Prostate gland (tissue), 2 donors: ENCODE results near the gene UBR2. TPM values are rescaled to one million over a fixed set of nuclear protein-coding genes. Genes with fewer than 3 reads are reported as not detected.
"Not testable (repeated sequence)": the region's sequence is repeated elsewhere in the genome, so short reads cannot be mapped to it uniquely, and the experiment has no call there.

Experiments used
- DNase-seq: peaks from one replicate; pipeline ENCODE4 v3.0.0-alpha.2; 2019; ENCODE audit warnings: low spot score
- H3K27ac ChIP-seq, 2 donors: fragments of 200-600 bp; sonication (generic); 2 replicates each; pipeline ENCODE4 v1.5.1; 2017 to 2019
- H3K27me3 ChIP-seq: fragments of 200-600 bp; sonication (generic); replicated peaks from 2 replicates; pipeline ENCODE4 v1.5.1; 2019; ENCODE audit not compliant: insufficient read depth
- H3K36me3 ChIP-seq, 2 donors: fragments of 200-600 bp; sonication (generic); 1 replicate in 1 of 2; 2 replicates in 1 of 2; pipeline versions ENCODE4 v1.5.1 to v1.8.1; 2017 to 2019
- H3K4me1 ChIP-seq: fragments of 200-600 bp; sonication (generic); replicated peaks from 2 replicates; pipeline ENCODE4 v1.5.1; 2019
- H3K4me3 ChIP-seq, 2 donors: fragments of 200-600 bp; sonication (generic); 2 replicates each; pipeline ENCODE4 v1.5.1; 2017 to 2019
- H3K9me3 ChIP-seq: fragments of 200-600 bp; sonication (generic); 2 replicates; pipeline ENCODE4 v1.5.1; 2017
- POLR2A ChIP-seq: fragments of 450-650 bp; IDR thresholded peaks from one replicate; pipeline ENCODE4 v1.6.1; 2016; ENCODE audit warnings: antibody characterized with exemption, mild to moderate bottlenecking
- POLR2AphosphoS5 ChIP-seq: sonication (generic); formaldehyde crosslinking; IDR thresholded peaks from one replicate; pipeline ENCODE4 v1.6.1; 2017; ENCODE audit warnings: antibody characterized with exemption
- WGBS: methylation state at CpG from one replicate; pipeline ENCODE4 v1.1.5; 2018; 5-methylcytosine and 5-hydroxymethylcytosine counted together
- intact Hi-C: fragments of 100-400 bp; cut with DNase I; formaldehyde crosslinking; loops from one replicate; pipeline ENCODE4 v1.14.2; 2022
- total RNA-seq, 2 donors: library from RNA; depleted of rRNA; stranded (reverse); fragments of >200 nt; gene quantifications; one replicate each; pipeline ENCODE4 v1.1.0, GENCODE V29; 2016
- TF ChIP-seq, protein P1 (sequence below), 4 experiments: fragments of 200-600 bp in 2 of 4; fragments of 450-650 bp in 2 of 4; sonication (generic) in 2 of 4; IDR thresholded peaks; 1 replicate in 3 of 4; 2 replicates in 1 of 4; pipeline ENCODE4 v1.5.1; 2016 to 2019; ENCODE audit warnings: antibody characterized with exemption in 4 of 4, mild to moderate bottlenecking in 2 of 4, moderate library complexity in 2 of 4

The UBR2 gene
- total RNA-seq, 2 donors from 2014 or later, result 24.2 to 25.6 TPM

DNA sequence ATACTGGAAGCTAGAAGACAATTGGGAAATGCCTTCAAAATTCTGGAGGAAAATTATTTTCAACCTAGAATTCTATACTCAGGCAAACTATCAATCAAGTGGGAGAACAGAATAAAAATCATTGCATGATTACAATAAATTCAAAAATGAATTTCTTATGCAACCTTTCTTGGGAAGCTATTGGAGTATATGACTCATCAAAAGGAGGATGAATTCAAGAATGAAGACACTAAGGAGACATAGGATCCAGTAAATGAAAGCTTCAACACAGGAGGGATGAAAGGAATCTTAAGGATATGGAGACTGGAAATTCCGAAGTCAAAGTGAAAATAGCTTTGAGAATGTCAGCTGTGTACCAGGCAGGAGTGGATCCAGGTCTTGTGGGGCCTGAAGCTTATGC, 12.6 kb upstream of the UBR2 start:
- no peaks in the 10 kb centered on the region for H3K36me3 ChIP-seq
- intact Hi-C loops, result no loop called here
- no peaks in the 10 kb centered on the region for H3K27me3 ChIP-seq
- TF ChIP-seq, protein P1, sequence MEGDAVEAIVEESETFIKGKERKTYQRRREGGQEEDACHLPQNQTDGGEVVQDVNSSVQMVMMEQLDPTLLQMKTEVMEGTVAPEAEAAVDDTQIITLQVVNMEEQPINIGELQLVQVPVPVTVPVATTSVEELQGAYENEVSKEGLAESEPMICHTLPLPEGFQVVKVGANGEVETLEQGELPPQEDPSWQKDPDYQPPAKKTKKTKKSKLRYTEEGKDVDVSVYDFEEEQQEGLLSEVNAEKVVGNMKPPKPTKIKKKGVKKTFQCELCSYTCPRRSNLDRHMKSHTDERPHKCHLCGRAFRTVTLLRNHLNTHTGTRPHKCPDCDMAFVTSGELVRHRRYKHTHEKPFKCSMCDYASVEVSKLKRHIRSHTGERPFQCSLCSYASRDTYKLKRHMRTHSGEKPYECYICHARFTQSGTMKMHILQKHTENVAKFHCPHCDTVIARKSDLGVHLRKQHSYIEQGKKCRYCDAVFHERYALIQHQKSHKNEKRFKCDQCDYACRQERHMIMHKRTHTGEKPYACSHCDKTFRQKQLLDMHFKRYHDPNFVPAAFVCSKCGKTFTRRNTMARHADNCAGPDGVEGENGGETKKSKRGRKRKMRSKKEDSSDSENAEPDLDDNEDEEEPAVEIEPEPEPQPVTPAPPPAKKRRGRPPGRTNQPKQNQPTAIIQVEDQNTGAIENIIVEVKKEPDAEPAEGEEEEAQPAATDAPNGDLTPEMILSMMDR (IDR thresholded peaks at IDR 0.05), result no peak
- TF ChIP-seq POLR2AphosphoS5 (no peak), POLR2A (no peak)
- 100% methylated on average over 1 of the region's 1 CpG for WGBS
- no peaks in the 10 kb centered on the region for H3K4me1 ChIP-seq
- no peak for DNase-seq
- no peaks in the 10 kb centered on the region for H3K9me3 ChIP-seq
- H3K27ac ChIP-seq, result no peak overlapping the region
- H3K4me3 ChIP-seq, result no peak overlapping the region

DNA sequence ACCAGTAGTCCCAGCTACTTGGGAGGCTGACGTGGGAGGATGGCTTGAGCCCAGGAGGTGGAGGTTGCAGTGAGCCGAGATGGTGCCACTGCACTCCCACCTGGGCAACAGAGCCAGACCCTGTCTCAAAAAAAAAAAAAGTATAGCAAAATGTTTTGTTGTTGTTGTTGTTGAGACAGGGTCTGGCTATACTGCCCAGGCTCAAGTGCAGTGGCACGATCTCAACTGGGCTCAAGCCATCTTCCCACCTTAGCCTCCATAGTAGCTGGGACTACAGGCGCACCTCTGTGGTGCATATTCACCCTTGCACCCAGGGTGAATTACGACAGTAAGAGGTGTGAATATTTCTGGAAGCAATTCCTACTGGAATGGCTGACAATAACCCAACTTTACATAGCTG, 11.4 kb upstream of the UBR2 start:
- TF ChIP-seq POLR2A (no peak), POLR2AphosphoS5 (no peak)
- TF ChIP-seq, protein P1 (IDR thresholded peaks at IDR 0.05), result no peak
- Histone ChIP-seq H3K36me3 (no peaks in the 10 kb centered on the region), H3K4me1 (no peaks in the 10 kb centered on the region), H3K27me3 (no peaks in the 10 kb centered on the region), H3K27ac (no peak overlapping the region), H3K9me3 (no peaks in the 10 kb centered on the region), H3K4me3 (no peak overlapping the region)
- no peak for DNase-seq
- 73% methylated on average over 5 of the region's 5 CpGs for WGBS
- intact Hi-C loops, result no loop called here

DNA sequence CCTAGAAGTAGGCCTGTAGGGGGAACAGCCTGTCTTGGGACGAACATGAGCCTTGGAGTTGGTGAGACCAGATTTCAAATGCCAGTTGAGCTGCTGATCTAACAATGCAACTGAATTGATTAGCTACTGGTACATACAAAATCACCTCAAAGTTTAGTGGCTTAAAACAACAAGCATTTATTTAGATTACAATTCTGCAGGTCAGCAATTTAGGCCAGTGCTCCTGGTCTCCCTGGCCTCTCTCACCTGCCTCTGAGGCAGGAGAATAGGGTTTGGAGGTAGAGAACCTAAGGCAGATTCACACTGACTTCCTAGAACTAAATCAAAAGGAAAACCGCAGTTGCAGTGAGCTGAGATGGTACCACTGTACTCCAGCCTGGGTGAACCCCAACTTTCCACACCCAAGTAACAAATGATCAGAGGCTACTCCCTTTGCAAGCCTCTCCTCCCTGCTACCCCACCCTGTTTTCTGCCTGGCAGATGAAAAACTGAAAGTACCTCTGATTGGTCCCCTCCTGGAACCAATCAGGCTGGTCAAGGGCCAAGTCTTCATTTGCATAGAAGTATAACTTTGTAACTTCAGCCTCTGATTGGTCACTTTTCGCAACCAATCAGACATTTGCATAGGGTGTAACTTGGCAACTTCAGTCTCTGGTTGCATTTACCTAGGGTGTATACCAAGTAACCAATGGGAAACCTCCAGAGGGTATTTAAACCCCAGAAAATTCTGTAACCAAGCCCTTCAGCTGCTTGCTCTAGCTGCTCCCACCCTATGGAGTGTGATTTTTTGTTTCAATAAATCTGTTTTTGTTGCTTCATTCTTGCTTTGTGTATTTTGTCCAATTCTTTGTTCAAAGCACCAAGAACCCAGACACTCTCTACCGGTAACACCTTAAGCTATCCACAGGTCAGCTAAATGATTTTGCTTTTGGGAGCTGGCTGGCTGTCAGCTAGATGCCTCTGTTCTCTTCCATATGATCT, 8.1 kb upstream of the UBR2 start:
- H3K9me3 ChIP-seq, result no peaks in the 10 kb centered on the region
- no peak overlapping the region for H3K4me3 ChIP-seq
- H3K27me3 ChIP-seq, result no peaks in the 10 kb centered on the region
- DNase-seq, result no peak
- H3K27ac ChIP-seq, result no peak overlapping the region
- 94% methylated on average over 4 of the region's 4 CpGs for whole genome bisulfite sequencing
- intact Hi-C loops, result no loop called here
- no peaks in the 10 kb centered on the region for H3K4me1 ChIP-seq
- TF ChIP-seq, protein P1 (IDR thresholded peaks at IDR 0.05), result no peak
- no peak for TF ChIP-seq POLR2A
- TF ChIP-seq POLR2AphosphoS5, result no peak
- H3K36me3 ChIP-seq, result no peaks in the 10 kb centered on the region

DNA sequence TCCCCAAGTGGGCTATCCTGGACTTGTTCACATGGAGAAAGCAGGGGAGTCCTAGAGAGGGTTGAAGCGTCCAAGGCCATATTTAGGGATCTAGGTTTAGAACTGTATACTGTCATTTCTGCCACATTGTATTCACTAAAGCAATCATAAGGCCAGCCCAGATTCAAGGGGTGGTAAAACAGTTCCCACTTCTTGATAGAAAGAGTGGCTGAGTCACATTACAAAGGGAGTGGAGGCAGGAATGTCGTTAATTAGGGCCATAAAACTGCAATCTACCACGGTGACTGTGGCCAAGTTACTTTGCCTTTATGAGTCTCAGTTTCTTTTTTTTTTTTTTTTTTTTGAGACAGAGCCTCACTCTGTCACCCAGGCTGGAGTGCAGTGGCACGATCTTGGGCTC, 7.4 kb upstream of the UBR2 start:
- H3K27ac ChIP-seq, result no peak overlapping the region
- TF ChIP-seq POLR2AphosphoS5, result no peak
- TF ChIP-seq POLR2A, result no peak
- TF ChIP-seq, protein P1 (IDR thresholded peaks at IDR 0.05), result no peak
- no peaks in the 10 kb centered on the region for H3K36me3 ChIP-seq
- 50% methylated on average over 4 of the region's 4 CpGs for WGBS
- H3K4me3 ChIP-seq, result no peak overlapping the region
- no peaks in the 10 kb centered on the region for H3K27me3 ChIP-seq
- no peaks in the 10 kb centered on the region for H3K9me3 ChIP-seq
- intact Hi-C loops, result no loop called here
- no peak for DNase-seq
- no peaks in the 10 kb centered on the region for H3K4me1 ChIP-seq

DNA sequence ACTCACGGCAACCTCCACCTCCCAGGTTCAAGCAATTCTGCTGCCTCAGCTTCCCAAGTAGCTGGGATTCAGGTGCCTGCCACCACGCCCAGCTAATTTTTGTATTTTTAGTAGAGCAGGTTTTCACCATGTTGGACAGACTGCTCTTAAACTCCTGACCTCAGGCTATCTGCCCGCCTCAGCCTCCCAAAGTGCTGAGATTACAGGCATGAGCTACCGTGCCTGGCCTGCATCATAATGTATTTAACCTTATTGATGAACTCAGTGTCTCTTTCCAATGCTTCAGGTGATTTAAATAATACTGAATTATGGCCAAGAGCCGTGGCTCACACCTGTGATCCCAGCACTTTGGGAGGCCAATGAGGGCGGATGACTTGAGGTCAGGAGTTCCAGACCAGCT, 4.6 kb upstream of the UBR2 start:
- H3K27me3 ChIP-seq, H3K4me1 ChIP-seq, H3K36me3 ChIP-seq, H3K4me3 ChIP-seq, H3K27ac ChIP-seq, H3K9me3 ChIP-seq, intact Hi-C loops, DNase-seq: not testable (repeated sequence)
- 84% methylated on average over 6 of the region's 6 CpGs for WGBS
